GM19397 (cell line): ENCODE results near the gene ZSCAN16.

Experiments used
- ATAC-seq: cut with Tn5 transposase; IDR thresholded peaks from one replicate; pipeline ENCODE4 v1.9.1; 2021; ENCODE audit warnings: mild to moderate bottlenecking, moderate library complexity; ENCODE audit not compliant: unreplicated experiment

Gene ZSCAN16

DNA sequence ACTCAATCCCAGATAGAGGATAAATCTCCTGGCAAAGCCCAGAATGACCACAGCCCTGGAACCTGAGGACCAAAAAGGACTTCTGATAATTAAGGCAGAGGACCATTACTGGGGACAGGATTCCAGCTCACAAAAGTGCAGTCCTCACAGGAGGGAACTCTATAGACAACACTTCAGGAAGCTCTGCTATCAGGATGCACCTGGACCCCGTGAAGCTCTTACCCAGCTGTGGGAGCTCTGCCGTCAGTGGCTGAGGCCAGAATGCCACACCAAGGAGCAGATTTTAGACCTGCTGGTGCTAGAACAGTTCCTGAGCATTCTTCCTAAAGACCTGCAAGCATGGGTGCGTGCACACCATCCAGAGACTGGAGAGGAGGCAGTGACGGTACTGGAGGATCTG is 992 bp downstream of the ZSCAN16 start:
- no peak for ATAC-seq

DNA sequence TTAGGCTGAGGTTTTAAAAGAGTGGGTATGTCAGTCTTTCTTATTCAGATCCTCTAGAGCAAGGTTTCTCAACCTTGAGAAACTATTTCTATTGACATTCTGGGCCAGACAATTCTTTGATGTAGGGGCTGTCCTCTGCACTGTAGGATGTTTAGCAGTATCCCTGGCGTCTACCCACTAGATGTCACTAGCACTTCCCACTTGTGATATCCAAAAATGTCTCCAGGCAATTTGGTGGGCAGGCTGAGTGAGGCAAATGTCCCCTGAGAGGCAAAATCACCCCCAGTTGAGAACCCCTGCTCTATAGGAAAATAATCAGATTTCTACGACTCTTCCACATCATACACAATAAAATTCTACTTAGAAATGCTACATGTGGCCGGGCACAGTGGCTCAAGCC is 9.6 kb downstream of the ZSCAN16 start:
- ATAC-seq, result no peak

DNA sequence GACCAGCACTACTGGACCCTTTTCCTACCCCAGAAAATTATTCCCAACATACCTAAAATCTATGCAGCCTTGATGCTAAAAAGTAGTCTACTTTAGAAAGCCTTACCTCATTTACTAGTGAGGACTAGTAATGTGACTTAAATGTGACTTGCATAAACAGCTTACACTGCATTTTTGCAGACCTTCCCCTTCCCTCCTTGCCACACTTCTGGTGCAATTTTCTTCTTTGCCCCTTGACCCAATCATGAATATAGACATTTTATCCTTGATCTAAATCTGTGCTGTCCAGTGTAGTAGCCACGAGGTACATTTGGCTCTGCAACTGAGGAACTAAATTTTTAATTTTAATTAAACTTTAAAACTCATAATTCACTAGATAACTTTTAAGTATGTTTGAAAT is 10.3 kb downstream of the ZSCAN16 start:
- ATAC-seq, result no peak

DNA sequence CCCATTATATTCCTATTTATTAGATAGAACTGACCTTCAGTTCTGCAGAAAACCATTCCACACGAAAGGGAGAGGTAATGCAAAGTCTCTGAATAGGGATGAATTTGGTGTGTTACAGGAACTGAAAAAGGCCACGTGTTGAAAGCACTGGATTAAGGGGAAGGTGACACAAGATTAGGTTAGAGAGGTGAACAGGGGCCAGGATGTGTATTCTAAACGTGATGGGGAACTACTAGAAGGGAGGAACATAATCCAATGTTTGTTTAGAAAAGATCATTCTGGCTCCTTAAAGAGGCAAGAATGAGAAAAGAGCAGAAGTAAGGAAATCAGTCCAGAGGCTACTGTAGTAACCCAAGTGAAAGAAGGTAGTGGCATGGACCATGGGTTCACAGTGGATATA is 11.0 kb downstream of the ZSCAN16 start:
- no peak for ATAC-seq

DNA sequence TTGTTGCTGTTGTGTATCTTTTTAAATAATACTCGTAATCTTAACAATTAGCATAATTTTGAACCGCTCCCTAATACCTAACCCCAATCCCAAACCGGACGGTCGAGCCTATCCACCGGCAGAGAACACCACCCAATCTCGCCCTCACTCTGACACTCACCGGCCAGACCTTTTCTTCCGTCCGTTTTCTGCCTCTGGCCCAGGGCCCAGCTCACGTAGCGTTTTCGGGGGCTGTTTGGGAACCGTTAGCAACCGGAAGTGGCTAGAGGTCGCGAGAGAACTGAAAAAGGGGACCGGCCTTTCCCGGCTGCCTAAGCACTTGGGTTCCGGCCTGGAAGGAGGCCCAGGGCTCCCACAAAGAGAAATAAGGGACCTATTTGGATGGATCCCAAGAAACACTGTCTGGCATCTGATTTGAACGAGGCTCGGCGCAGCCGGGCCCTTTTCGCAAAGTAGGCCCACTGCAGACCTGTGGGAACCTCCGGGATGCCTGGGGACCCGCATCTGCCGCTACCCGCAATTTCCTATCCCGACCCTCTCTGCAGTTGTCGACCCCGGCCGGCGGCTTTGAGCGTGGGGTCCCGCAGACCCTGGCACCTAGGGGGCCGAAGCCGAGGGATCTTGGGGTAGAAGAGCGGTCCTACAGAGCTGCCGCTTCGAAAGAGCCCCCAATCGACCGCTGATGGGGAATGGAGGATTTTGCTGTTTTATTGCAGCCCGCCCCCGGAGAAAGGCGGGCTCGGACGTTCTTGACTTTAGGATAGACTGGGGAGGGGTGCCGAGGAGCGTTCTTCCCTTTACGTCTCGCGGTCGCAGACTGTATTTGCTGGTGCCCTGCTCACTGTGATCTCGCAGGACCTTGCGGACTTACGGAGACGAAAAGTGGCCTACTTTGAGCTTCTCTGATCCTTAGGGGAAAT is 12.4 kb downstream of the ZSCAN16 start:
- peak; percentile 54 for ATAC-seq

DNA sequence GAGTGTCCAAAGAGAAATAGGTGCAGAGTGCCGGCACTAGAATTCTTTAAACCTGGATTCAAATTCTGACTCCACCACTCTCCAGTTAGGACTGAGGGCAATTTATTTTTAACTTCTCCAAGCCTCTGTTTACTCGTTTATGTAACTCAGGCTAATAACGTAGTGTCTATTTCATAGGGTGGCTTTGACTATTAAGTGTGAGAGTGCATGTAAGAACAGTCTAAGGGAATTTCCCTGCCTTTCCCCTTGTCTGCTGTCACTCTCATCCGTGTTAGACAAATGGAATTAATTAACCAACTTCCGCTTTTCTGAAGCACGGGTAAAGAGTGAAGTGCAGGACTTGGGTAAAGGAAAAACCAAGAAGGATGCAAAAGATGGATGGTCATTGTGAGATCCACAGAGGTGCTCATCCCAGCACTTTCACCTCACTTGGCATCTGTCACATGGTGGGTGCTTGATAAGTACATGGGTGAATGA is 13.1 kb downstream of the ZSCAN16 start:
- ATAC-seq, result no peak

DNA sequence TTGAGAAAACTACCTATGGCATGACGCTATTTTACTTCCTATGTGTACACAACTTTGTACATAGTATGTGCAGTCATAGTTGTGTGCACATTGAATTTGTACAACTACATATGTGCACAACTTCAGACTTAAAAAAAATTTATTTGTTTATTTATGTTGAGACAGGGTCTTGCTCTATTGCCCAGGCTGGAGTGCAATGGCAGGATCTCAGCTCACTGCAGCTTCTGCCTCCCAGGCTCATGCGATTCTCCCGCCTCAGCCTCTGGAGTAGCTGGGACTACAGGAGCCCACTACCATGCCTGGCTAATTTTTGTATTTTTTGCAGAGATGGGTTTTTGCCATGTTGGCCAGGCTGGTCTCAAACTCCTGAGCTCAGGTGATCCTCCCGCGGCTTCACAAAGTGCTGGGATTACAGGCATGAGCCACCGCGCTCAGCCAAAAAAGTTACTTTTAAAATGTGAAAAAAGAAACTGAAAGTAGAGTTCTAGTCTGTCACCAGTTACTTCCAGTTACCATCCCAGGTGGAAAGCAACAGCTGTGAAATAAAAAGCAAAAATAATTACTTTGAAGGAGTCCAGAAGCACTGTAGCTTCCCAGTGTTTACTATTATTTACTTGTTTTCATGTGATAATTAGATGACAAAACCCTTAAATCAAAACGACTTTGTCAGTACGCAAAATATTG is 15.6 kb downstream of the ZSCAN16 start:
- no peak for ATAC-seq

DNA sequence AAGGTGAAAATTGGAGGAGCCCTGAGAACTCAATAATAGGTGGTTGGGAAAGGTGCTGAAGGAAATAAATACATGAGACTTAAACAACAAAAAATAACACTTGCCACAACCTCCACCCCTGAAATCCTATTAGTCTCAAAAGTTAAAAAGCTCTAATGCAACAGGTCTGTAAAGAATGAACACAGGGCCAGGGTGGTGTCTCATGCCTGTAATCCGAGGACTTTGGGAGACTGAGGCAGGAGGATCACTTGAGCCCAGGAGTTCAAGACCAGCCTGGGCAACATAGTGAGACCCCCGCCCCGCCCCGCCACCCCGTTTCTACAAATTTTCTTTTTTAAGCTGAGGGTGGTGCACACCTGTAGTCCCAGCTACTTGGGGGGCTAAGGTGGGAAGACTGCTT is 16.2 kb downstream of the ZSCAN16 start:
- ATAC-seq, result no peak

DNA sequence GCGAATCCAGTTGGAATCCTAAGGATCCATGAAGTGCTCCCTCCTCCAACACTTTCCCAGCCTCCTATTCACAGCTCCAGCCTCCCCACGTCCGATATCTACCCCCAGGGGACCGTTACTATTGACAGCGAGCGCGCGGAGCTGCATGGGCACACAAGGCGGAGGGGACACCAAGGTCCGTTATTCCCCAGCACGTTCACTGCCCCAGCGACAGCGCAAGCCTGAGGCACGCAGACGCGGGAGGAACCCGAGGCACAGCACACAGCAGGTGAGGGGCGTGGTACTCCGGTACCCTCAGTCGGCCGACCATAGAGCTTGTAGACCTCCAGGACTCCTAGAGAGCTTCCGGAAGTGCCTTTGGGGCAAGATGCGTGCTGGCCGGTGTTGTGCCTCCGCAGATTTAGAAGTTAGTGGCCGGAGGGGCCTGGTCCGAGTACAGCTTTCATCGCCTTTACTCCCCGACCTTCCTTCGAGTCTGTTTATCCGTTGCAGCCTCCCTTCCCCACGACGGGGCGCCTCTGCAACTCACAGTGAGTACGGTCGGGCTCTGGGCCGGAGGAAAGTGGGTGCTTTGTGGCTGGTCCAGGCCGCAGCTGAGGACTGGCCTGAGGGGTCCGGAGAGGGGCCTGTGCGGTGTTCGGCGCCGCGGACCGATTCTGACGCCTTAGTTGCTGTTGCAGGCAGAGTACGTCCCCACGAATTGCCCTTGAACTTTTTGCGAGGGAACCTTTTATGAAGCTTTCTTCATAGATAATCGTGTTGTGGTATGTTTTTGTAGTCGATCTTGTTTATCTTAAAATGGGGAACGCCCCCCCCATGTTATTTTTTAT is 17.3 kb downstream of the ZSCAN16 start, which contains the start of gene ZKSCAN8:
TSS of gene ZKSCAN8 (plus strand) at position 384 of the 830 bp plus-strand sequence. CDS start 6,525 bp downstream, outside the sequence.
- ATAC-seq, result peak; percentile 77

DNA sequence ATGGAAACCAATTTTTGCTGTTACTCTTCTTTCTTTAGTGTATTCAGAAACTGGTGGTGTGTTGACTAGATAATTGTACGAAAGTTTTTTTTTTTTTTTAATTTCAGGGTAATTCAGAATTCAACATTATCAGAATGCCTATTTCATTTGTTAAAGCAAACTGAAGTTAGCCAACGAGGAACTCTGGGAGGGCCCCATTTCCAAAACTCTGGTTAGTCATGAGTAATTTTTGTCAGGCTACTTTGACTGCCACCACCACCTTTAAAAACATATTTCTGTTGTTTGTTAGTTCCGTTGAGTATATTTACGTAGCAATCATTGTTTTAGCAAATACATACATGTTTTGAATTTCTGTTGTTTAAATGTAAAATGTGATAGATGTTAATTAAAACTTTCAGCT is 18.0 kb downstream of the ZSCAN16 start:
- ATAC-seq, result no peak

DNA sequence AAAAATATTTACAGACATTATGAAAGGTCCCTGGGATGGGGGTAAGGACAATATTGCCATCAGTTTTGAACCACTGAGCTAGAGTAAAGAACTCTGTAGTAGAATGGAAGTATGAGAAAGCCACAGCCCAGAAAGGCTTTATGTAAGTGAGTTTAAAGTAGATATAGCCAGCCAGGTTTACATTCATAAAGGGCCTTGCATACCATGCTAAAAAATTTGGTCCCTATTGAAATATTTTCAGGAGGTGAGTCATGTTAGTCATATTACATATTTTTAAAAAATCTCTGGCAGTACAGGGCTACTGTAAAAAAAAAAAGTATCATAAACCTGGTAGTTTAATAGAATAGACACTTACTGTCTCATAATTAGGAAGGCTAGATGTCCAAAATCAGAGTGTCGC is 20.8 kb downstream of the ZSCAN16 start:
- ATAC-seq, result no peak

DNA sequence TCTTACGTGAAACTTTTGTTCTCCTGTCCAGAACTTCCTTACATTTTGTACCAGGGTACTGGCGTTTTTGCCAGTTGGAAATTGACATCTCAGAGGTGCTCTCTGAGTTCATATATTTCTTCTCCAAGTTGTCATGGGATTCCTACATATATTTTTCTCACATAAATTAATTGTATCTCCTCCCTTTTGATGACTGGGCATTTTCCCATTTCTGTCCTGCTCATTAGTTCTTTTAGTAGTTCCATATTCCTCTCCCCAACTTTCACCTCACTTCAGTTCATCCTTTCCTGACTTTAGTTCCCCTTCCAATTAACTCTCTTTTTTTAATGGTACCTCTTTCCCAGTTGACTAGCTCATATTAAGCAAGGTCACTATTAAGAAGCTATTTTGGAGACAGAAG is 28.1 kb downstream of the ZSCAN16 start:
- no peak for ATAC-seq

DNA sequence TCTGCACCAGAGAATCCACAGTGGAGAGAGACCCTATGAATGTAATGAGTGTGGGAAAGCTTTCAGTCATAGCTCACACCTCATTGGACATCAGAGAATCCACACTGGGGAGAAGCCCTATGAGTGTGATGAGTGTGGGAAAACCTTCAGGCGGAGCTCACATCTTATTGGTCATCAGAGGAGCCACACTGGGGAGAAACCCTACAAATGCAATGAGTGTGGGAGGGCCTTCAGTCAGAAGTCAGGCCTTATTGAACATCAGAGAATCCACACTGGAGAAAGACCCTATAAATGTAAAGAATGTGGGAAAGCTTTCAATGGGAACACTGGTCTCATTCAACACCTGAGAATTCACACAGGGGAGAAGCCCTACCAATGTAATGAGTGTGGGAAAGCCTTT is 29.1 kb downstream of the ZSCAN16 start:
- no peak for ATAC-seq

DNA sequence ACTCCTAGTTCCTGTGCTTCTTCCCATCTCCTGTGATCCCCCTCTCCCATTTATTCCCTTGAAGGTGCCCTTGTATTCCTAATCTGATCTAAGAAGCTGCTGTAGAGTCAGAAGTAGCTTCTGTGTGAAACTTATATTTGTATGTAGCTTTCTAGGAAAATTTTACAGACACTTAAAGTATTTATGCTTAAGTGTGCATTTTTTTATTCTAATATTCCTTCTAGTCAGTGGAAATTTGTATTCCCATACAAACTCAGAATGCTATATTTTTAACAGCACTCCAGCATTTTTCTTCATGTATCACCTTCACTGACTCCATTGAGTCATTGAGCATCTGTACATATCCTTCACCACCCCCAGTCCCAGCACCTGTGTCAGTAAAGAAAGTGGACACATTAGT is 29.9 kb downstream of the ZSCAN16 start:
- no peak for ATAC-seq

DNA sequence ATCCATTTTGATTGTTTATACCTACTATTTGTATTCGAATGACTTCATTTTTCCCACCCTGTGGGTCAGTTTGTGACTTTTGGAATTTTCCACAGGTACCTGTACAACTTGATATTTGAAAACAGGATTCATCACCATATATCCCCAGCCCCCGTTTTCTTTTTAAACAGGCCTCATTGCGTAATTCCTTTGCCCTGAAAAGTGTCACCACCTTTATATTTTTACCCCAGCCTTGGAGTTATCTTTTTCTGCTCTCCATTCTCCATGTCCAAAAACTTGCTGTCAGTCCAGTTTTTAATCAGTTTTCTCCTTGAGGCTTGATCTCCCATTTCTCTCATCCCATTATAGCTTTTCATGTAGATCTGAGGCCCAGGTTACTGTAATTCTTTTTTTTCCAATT is 33.9 kb downstream of the ZSCAN16 start:
- no peak for ATAC-seq

DNA sequence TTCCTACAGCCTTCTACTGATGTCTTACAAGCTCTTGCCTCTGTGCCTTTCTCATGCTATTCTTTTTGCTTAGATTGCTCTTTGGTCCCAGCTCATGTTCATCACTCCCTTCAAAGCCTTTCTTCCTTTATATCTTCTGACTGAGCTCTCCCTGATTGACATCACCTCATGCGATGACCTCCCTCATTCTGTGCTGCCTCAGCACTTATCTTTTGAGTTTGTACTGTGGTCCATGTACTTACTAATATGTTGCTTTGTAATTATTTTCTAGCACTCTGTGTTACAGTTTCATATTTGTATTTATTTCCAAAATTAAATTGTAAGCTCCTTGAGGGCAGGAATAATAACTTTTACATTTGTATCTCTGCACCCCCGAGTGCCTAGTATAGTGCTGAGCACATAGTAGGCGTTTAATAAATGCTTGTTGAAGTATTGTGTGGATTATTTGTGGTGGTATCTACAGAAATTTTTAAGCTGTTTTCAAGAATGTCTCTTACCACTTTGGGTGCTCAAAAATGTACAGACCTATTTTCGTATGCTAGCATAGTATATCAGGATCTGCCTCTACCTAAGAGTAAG is 34.7 kb downstream of the ZSCAN16 start:
- no peak for ATAC-seq

DNA sequence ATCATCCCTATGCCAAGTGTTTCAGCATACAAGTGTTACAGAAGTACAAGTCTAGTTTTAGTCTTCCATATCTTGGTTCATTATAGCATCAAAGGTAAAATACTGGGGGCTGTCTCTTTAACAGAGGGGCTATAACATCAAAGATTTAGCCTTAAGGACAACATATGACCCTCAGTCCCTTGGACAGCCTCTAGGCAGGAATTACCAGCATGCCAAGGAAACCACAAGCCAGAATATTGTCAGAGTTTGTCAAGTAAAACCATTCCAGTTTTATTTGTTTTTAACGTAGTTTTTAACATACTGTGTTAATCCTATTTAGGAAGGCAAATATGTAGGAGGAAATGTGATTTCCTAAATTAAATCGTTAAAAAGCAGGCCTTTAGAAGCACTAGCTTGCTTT is 35.8 kb downstream of the ZSCAN16 start:
- ATAC-seq, result no peak

DNA sequence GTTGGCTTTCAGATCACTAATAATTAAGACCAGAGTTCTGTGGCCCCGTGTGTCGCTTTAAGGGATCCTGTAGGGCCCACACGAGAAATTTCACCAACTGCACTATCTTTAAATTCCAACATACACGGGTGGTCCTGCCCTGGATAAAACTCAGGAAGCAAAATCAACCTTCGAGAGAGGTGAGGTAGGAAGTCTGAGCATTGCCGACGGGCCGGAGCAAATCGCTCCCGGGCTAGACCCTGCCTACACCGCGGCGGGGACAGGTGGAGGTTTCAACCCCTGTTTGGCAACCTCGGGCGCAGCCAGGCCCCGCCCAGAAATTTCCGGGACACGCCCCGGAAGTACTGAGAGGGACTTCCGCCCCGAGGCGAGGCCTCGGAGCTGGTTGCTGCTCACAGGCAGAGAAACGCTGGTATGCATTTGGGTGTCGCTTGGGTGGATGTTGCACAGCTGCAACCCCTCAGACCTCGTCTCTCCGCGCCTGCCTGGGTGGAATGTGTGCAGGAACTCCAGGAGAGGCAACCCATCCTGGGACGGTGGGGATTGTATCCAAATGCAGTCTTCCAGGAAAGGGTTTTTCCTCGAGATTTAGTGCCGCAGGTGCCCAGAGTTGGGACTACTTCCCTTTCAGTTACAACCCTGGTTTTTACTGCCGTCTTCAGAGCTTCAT is 37.1 kb downstream of the ZSCAN16 start:
- ATAC-seq, result peak; percentile 97

DNA sequence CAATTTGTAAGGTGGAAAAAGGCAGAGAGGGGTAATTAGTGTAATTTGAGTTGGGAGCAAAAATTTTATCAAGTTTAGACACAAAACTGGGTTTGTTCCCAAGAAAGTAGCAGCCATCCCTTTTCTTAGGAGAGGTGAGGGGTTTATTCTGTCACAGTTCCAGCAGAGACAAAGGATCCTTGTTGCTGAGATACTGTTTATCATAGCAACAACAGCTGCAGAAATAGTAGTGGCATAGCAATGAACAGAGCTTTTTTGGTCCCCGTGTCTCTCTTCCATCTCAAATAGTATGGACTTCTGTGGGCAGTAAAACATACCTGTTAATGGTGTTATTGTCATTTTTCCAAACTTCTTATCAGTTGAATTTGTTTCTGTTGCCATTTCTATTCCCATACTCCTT is 41.2 kb downstream of the ZSCAN16 start:
- ATAC-seq, result no peak

DNA sequence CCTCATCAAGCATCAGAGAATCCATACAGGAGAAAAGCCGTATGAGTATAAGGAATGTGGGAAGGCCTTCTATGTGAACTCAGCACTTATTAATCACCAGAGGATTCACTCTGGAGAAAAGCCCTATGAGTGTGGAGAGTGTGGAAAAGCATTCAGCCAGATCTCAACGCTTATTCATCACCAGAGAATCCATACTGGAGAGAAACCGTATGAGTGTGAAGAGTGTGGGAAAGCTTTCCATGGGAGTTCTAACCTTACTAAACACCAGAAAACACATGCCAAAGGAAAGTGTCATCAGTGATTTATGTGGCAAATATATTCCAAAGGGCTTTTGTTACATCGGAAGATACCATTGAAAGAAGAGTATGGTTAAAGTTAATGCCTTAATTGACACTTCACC is 42.7 kb downstream of the ZSCAN16 start:
- ATAC-seq, result no peak
